H1 (cell line): ENCODE results near the gene NLGN4Y. TPM values are rescaled to one million over a fixed set of nuclear protein-coding genes. Genes with fewer than 3 reads are reported as not detected.

Source experiments
- CTCF ChIA-PET: fragments of 300-600 bp; sonication (Branson Sonifier 250); formaldehyde crosslinking; loops from one replicate; lab custom pipeline; 2021; ENCODE audit not compliant: partially characterized antibody; lab: Charles Lee
- POLR2A ChIA-PET: fragments of 300-600 bp; sonication (Branson Sonifier 250); formaldehyde crosslinking; loops from one replicate; lab custom pipeline; 2021; ENCODE audit warnings: inconsistent platforms; ENCODE audit not compliant: partially characterized antibody; lab: Charles Lee
- DNase-seq, 2 experiments: peaks; one replicate each; pipeline versions ENCODE4 v3.0.0 to v3.0.0-alpha.2; 2010 to 2022; ENCODE audit warnings: low spot score in 2 of 2, low read depth in 1 of 2, mixed read lengths in 1 of 2
- FAIRE-seq: peaks from 2 replicates; lab custom pipeline; 2011; peaks lifted over from hg19 to GRCh38; lab: Jason Lieb, UNC
- H2AFZ ChIP-seq: 2 replicates; pipeline ENCODE4 v1.8.1; 2012; ENCODE audit warnings: low read length, inconsistent platforms
- H2AK5ac ChIP-seq: 2 replicates; pipeline ENCODE4 v1.6.1; 2013; ENCODE audit warnings: low read depth, low read length
- H2BK120ac ChIP-seq: replicated peaks from 2 replicates; pipeline ENCODE3; 2013; ENCODE audit warnings: low read depth, low read length, inconsistent platforms
- H2BK12ac ChIP-seq: 2 replicates; pipeline ENCODE4 v1.6.1; 2013; ENCODE audit warnings: low read depth, low read length
- H2BK15ac ChIP-seq: 2 replicates; pipeline ENCODE4 v1.6.1; 2013; ENCODE audit warnings: low read length
- H2BK20ac ChIP-seq: 2 replicates; pipeline ENCODE4 v1.6.1; 2013; ENCODE audit warnings: low read length
- H2BK5ac ChIP-seq: 2 replicates; pipeline ENCODE4 v1.6.1; 2013; ENCODE audit warnings: low read depth, low read length
- H3K14ac ChIP-seq: 2 replicates; pipeline ENCODE4 v1.6.1; 2013; ENCODE audit warnings: inconsistent platforms; ENCODE audit not compliant: insufficient read length
- H3K18ac ChIP-seq: 2 replicates; pipeline ENCODE4 v1.6.1; 2013; ENCODE audit warnings: low read length; ENCODE audit errors: extremely low read depth
- H3K23ac ChIP-seq: 2 replicates; pipeline ENCODE4 v1.6.1; 2013; ENCODE audit warnings: inconsistent platforms; ENCODE audit not compliant: insufficient read length
- H3K23me2 ChIP-seq: 2 replicates; pipeline ENCODE4 v1.6.1; 2013; ENCODE audit warnings: low read depth, low read length
- H3K27ac ChIP-seq: 2 replicates; pipeline ENCODE4 v1.6.1; 2011; ENCODE audit warnings: low read depth, low read length, inconsistent platforms
- H3K27me3 ChIP-seq, 4 experiments: replicated peaks in 1 of 4; 1 replicate in 1 of 4; 2 replicates in 3 of 4; pipeline versions ENCODE4 v1.6.1 to v1.8.1; 2011 to 2013; ENCODE audit warnings: low read length in 3 of 4, mild to moderate bottlenecking in 3 of 4, inconsistent platforms in 2 of 4, mixed read lengths in 2 of 4, moderate library complexity in 1 of 4; ENCODE audit not compliant: control insufficient read depth in 3 of 4, insufficient read depth in 3 of 4; ENCODE audit errors: extremely low read depth in 1 of 4
- H3K36me3 ChIP-seq, 4 experiments: 2 replicates each; pipeline versions ENCODE4 v1.6.1 to v1.8.1; 2011 to 2013; ENCODE audit warnings: mild to moderate bottlenecking in 4 of 4, low read length in 3 of 4, moderate library complexity in 2 of 4, control low read depth in 1 of 4, inconsistent platforms in 1 of 4; ENCODE audit not compliant: insufficient read depth in 4 of 4, control insufficient read depth in 2 of 4
- H3K4ac ChIP-seq: replicated peaks from 2 replicates; pipeline ENCODE3; 2013; ENCODE audit warnings: low read length, low read depth, mixed read lengths, inconsistent platforms; ENCODE audit not compliant: insufficient read length
- H3K4me1 ChIP-seq, 4 experiments: replicated peaks in 1 of 4; 1 replicate in 1 of 4; 2 replicates in 3 of 4; pipeline versions ENCODE4 v1.6.1 to v1.8.1; 2011 to 2013; ENCODE audit warnings: low read length in 3 of 4, inconsistent platforms in 2 of 4, mixed read lengths in 1 of 4; ENCODE audit not compliant: insufficient read depth in 4 of 4, control insufficient read depth in 3 of 4
- H3K4me2 ChIP-seq, 2 experiments: 2 replicates each; pipeline versions ENCODE4 v1.6.1 to v1.8.1; 2011 to 2013; ENCODE audit warnings: low read depth in 2 of 2, low read length in 2 of 2, control low read depth in 1 of 2, inconsistent platforms in 1 of 2, mild to moderate bottlenecking in 1 of 2; ENCODE audit not compliant: insufficient read depth in 1 of 2
- H3K4me3 ChIP-seq, 4 experiments: fragments of 200-600, 300-600 bp in 1 of 4; sonication (generic), shearing (Covaris generic), sonication (Bioruptor Twin) in 1 of 4; 2 replicates each; pipeline versions ENCODE4 v1.5.1 to v1.8.1; 2011 to 2016; ENCODE audit warnings: low read length in 4 of 4, low read depth in 3 of 4, control low read depth in 2 of 4, inconsistent platforms in 2 of 4, mild to moderate bottlenecking in 2 of 4, mixed read lengths in 1 of 4, moderate library complexity in 1 of 4; ENCODE audit not compliant: insufficient read depth in 2 of 4; ENCODE audit errors: extremely low read depth in 1 of 4
- H3K56ac ChIP-seq: replicated peaks from 2 replicates; pipeline ENCODE3; 2013; ENCODE audit warnings: low read depth, mild to moderate bottlenecking, mixed read lengths, low read length, inconsistent platforms; ENCODE audit not compliant: insufficient read length
- H3K79me1 ChIP-seq: 2 replicates; pipeline ENCODE4 v1.6.1; 2013; ENCODE audit warnings: low read depth, low read length, control low read depth
- H3K79me2 ChIP-seq, 2 experiments: 2 replicates each; pipeline versions ENCODE4 v1.6.1 to v1.8.1; 2012 to 2013; ENCODE audit warnings: low read length in 2 of 2, mild to moderate bottlenecking in 2 of 2, inconsistent platforms in 1 of 2; ENCODE audit not compliant: insufficient read depth in 2 of 2, control insufficient read depth in 1 of 2
- H3K9ac ChIP-seq, 4 experiments: replicated peaks in 1 of 4; 1 replicate in 1 of 4; 2 replicates in 3 of 4; pipeline versions ENCODE4 v1.6.1 to v1.8.1; 2011 to 2013; ENCODE audit warnings: low read depth in 3 of 4, low read length in 3 of 4, control low read depth in 2 of 4, mild to moderate bottlenecking in 2 of 4, moderate library complexity in 2 of 4, inconsistent platforms in 1 of 4; ENCODE audit errors: extremely low read depth in 1 of 4
- H3K9me3 ChIP-seq, 2 experiments: 2 replicates each; pipeline versions ENCODE4 v1.6.1 to v1.8.1; 2012 to 2013; ENCODE audit warnings: mild to moderate bottlenecking in 2 of 2, moderate library complexity in 2 of 2, control low read depth in 1 of 2, inconsistent platforms in 1 of 2, low read depth in 1 of 2, low read length in 1 of 2, mixed read lengths in 1 of 2; ENCODE audit not compliant: insufficient read depth in 2 of 2
- H4K20me1 ChIP-seq, 2 experiments: replicated peaks in 1 of 2; 2 replicates each; pipeline versions ENCODE3 to v1.8.1; 2011 to 2013; ENCODE audit warnings: inconsistent platforms in 2 of 2, low read length in 2 of 2, mild to moderate bottlenecking in 1 of 2; ENCODE audit not compliant: insufficient read depth in 2 of 2, control insufficient read depth in 1 of 2
- H4K5ac ChIP-seq: 2 replicates; pipeline ENCODE4 v1.6.1; 2013; ENCODE audit warnings: low read length, low read depth, mixed read lengths, inconsistent platforms; ENCODE audit not compliant: insufficient read length
- H4K8ac ChIP-seq: 2 replicates; pipeline ENCODE4 v1.8.0; 2013; ENCODE audit warnings: mild to moderate bottlenecking, moderate library complexity, low read length, inconsistent platforms; ENCODE audit not compliant: insufficient read depth; ENCODE audit errors: extremely low read depth
- H4K91ac ChIP-seq: replicated peaks from 2 replicates; pipeline ENCODE3; 2013; ENCODE audit warnings: low read length, mixed read lengths, inconsistent platforms; ENCODE audit not compliant: insufficient read length
- CREB1 ChIP-seq: IDR thresholded peaks from 2 replicates; pipeline ENCODE4 v1.6.1; 2012; ENCODE audit warnings: inconsistent platforms
- GABPA ChIP-seq: IDR thresholded peaks from 2 replicates; pipeline ENCODE4 v1.6.1; 2011; ENCODE audit warnings: mild to moderate bottlenecking, low read length, moderate library complexity, borderline replicate concordance; ENCODE audit not compliant: insufficient read depth
- MAFK ChIP-seq: IDR thresholded peaks from 2 replicates; pipeline ENCODE4 v1.6.1; 2012; ENCODE audit warnings: low read depth, mild to moderate bottlenecking, improper control_type of control experiment, low read length
- NANOG ChIP-seq: IDR thresholded peaks from 2 replicates; pipeline ENCODE4 v1.6.1; 2011; ENCODE audit warnings: low read length, low read depth, mild to moderate bottlenecking, inconsistent platforms; ENCODE audit not compliant: insufficient read depth, poor library complexity, severe bottlenecking
- NRF1 ChIP-seq: IDR thresholded peaks from 2 replicates; pipeline ENCODE4 v1.6.1; 2011; ENCODE audit warnings: mild to moderate bottlenecking, low read depth, low read length, improper control_type of control experiment
- POLR2AphosphoS5 ChIP-seq: IDR thresholded peaks from 2 replicates; pipeline ENCODE4 v1.6.1; 2011; ENCODE audit warnings: low read depth, low read length
- POU5F1 ChIP-seq: IDR thresholded peaks from 2 replicates; pipeline ENCODE4 v1.6.1; 2011; ENCODE audit warnings: low read depth, mild to moderate bottlenecking, low read length, moderate library complexity
- RBBP5 ChIP-seq: IDR thresholded peaks from 2 replicates; pipeline ENCODE4 v1.7.1; 2012; ENCODE audit warnings: low read depth, mild to moderate bottlenecking, inconsistent platforms, low read length, moderate library complexity, borderline replicate concordance
- RNF2 ChIP-seq: fragments of 200-900, 300-1000 bp; sonication (generic); IDR thresholded peaks from 2 replicates; pipeline ENCODE4 v1.7.1; 2016; ENCODE audit warnings: borderline replicate concordance, low read depth, mild to moderate bottlenecking, antibody characterized with exemption, low read length; ENCODE audit not compliant: poor library complexity, severe bottlenecking; ENCODE audit errors: missing control alignments
- SIX5 ChIP-seq: IDR thresholded peaks from 2 replicates; pipeline ENCODE4 v1.6.1; 2011; ENCODE audit warnings: mild to moderate bottlenecking, low read depth, low read length
- SP1 ChIP-seq: IDR thresholded peaks from 2 replicates; pipeline ENCODE4 v1.6.1; 2011; ENCODE audit warnings: low read depth, low read length
- TAF1 ChIP-seq: IDR thresholded peaks from 2 replicates; pipeline ENCODE4 v1.6.1; 2011; ENCODE audit warnings: mild to moderate bottlenecking, low read depth, low read length
- ZNF274 ChIP-seq: IDR thresholded peaks from 2 replicates; pipeline ENCODE4 v1.7.0; 2012; ENCODE audit warnings: low read length, borderline replicate concordance; ENCODE audit errors: extremely low read depth
- WGBS, 2 experiments: shearing (Covaris generic) in 1 of 2; methylation state at CpG; one replicate each; pipeline versions ENCODE4 v1.1.6 to v1.1.7; 2013 to 2015; ENCODE audit warnings: low lambda C conversion rate in 2 of 2, mixed read lengths in 2 of 2, inconsistent platforms in 1 of 2, low coverage in 1 of 2, missing lambda C conversion rate in 1 of 2; ENCODE audit not compliant: insufficient replicate concordance in 2 of 2, insufficient coverage in 1 of 2, insufficient read length in 1 of 2; ENCODE audit errors: extremely low coverage in 1 of 2, missing lambda C conversion rate in 1 of 2; 5-methylcytosine and 5-hydroxymethylcytosine counted together
- polyA plus RNA-seq, 7 experiments: library from polyadenylated mRNA; depleted of rRNA in 3 of 7; stranded (reverse) in 5 of 7; unstranded in 2 of 7; fragments of >200 nt in 5 of 7; fragments of 200-250 nt in 2 of 7; gene quantifications; 1 replicate in 5 of 7; 2 replicates in 1 of 7; 4 replicates in 1 of 7; pipeline versions ENCODE4 v1.2.1 to v1.2.3, GENCODE V29; 2011 to 2013; ENCODE audit warnings: missing spikeins in 2 of 7, mixed read lengths in 2 of 7
- total RNA-seq: library from RNA; stranded (reverse); fragmentation: NEBNext Ultra II Directional; extraction: Animal tissue kit (Norgen Biotek cat#: 25700); gene quantifications from 2 replicates; pipeline ENCODE4 v1.2.1, GENCODE V29; 2021
- TF ChIP-seq, protein P1 (sequence below): IDR thresholded peaks from 2 replicates; pipeline ENCODE4 v1.6.1; 2012; ENCODE audit warnings: inconsistent platforms

The NLGN4Y gene
- total and polyA plus RNA-seq, 2 of the 8 experiments (the other 6 are each of a cell fraction or from before 2014, with no cell fraction given): 35.7 to 51.3 TPM

GRCh38 chrY:14628208-14628607 is 103.9 kb downstream of the NLGN4Y start:
- H4K20me1 ChIP-seq: no peaks in the 10 kb centered on the region
- H3K36me3 ChIP-seq: peaks cover 0 to 9% (median 2%) of the 10 kb centered on the region in 4 experiments; a peak in 3 of 8 replicates
- no peak overlapping the region for H3K4me3 ChIP-seq
- POLR2A ChIA-PET: no interaction called here
- H3K4ac ChIP-seq: no peak overlapping the region
- H3K23ac ChIP-seq: no peak overlapping the region
- H3K79me2 ChIP-seq: peaks cover 0 to 3% of the 10 kb centered on the region in 2 experiments; a peak in 2 of 4 replicates
- H2BK5ac ChIP-seq: no peak overlapping the region
- no peak overlapping the region for H3K56ac ChIP-seq
- CTCF ChIA-PET: no interaction called here
- FAIRE-seq (no peak), DNase-seq (no peak)
- no peak overlapping the region for H4K5ac ChIP-seq
- no peak overlapping the region for H3K14ac ChIP-seq
- H2BK15ac ChIP-seq: no peak overlapping the region
- H3K79me1 ChIP-seq: no peaks in the 10 kb centered on the region
- no peaks in the 10 kb centered on the region for H3K23me2 ChIP-seq
- no peaks in the 10 kb centered on the region for H3K27me3 ChIP-seq
- H4K8ac ChIP-seq: no peak overlapping the region
- no peak overlapping the region for H3K9ac ChIP-seq
- H4K91ac ChIP-seq: no peak overlapping the region
- 89% methylated on average over 6 of the region's 6 CpGs; no CpG with 5 or more reads in 1 of the 2 experiments for WGBS, 2 experiments
- no peak overlapping the region for H2AK5ac ChIP-seq
- no peaks in the 10 kb centered on the region for H3K9me3 ChIP-seq
- no peak overlapping the region for H3K4me2 ChIP-seq
- no peak overlapping the region for H3K27ac ChIP-seq
- no peak overlapping the region for H2BK20ac ChIP-seq
- H2BK12ac ChIP-seq: no peak overlapping the region
- no peaks in the 10 kb centered on the region for H3K4me1 ChIP-seq
- no peak overlapping the region for H2AFZ ChIP-seq
- H2BK120ac ChIP-seq: no peak overlapping the region
- no peak overlapping the region for H3K18ac ChIP-seq
- TF ChIP-seq POU5F1 (no peak), GABPA (no peak), SIX5 (no peak), NRF1 (no peak), POLR2AphosphoS5 (no peak), TAF1 (no peak), ZNF274 (no peak), RBBP5 (no peak), RNF2 (no peak), SP1 (no peak), NANOG (no peak), CREB1 (no peak), MAFK (no peak)
- TF ChIP-seq, protein P1, sequence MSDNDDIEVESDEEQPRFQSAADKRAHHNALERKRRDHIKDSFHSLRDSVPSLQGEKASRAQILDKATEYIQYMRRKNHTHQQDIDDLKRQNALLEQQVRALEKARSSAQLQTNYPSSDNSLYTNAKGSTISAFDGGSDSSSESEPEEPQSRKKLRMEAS: no peak
